MM.1S (cell line): ENCODE results near the gene PREX1.

ENCODE experiments used
- EZH2 ChIP-seq: fragments of 300-600 bp; sonication (generic); optimal IDR thresholded peaks from 2 replicates; pipeline ENCODE3; 2017; ENCODE audit warnings: low read depth, mild to moderate bottlenecking, antibody characterized with exemption, low read length, mixed read lengths
- TF ChIP-seq, protein P1 (sequence below): fragments of 300-600 bp; sonication (generic); IDR thresholded peaks from 2 replicates; pipeline ENCODE4 v1.5.1; 2016; ENCODE audit warnings: antibody characterized with exemption, low read length, mixed read lengths

GRCh38 chr20:48690888-48691287 is 136.9 kb downstream of the PREX1 start:
- TF ChIP-seq, protein P1, sequence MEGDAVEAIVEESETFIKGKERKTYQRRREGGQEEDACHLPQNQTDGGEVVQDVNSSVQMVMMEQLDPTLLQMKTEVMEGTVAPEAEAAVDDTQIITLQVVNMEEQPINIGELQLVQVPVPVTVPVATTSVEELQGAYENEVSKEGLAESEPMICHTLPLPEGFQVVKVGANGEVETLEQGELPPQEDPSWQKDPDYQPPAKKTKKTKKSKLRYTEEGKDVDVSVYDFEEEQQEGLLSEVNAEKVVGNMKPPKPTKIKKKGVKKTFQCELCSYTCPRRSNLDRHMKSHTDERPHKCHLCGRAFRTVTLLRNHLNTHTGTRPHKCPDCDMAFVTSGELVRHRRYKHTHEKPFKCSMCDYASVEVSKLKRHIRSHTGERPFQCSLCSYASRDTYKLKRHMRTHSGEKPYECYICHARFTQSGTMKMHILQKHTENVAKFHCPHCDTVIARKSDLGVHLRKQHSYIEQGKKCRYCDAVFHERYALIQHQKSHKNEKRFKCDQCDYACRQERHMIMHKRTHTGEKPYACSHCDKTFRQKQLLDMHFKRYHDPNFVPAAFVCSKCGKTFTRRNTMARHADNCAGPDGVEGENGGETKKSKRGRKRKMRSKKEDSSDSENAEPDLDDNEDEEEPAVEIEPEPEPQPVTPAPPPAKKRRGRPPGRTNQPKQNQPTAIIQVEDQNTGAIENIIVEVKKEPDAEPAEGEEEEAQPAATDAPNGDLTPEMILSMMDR = no peak
- TF ChIP-seq EZH2 = no peak
